Heart left ventricle (tissue), 13 donors: ENCODE measurements around the gene RFX6.

ENCODE experiments used
- CTCF ChIP-seq, 12 donors: fragments of 200-600 bp; sonication (generic) in 4 of 12; IDR thresholded peaks; one replicate each; pipeline versions ENCODE4 v1.5.0 to v1.8.0; 2018 to 2022; ENCODE audit warnings: antibody characterized with exemption in 12 of 12, mild to moderate bottlenecking in 5 of 12
- POLR2A ChIP-seq, 2 donors: fragments of 450-650 bp; IDR thresholded peaks; one replicate each; pipeline ENCODE4 v1.6.1; 2017; ENCODE audit warnings: antibody characterized with exemption in 2 of 2, mild to moderate bottlenecking in 2 of 2, moderate library complexity in 2 of 2
- donor health status: ischemic (EF 13 %, LVEDD 7.1; RV severe dilation, severe dysfunction).
- donor health status: DM: no; HTN: yes; CAD: no.
- donor health status: DM: no; HTN: no; CAD: no.
- donor health status: ischemic (EF 25% LVEDD 6.9; RV normal size, moderate dysfunction).
- donor health status: ischemic (EF 25% LVEDD 5.7; RV mildly dilated, moderate dysfunction).
- donor health status: ischemic (EF 35%, LVEDD 5.7; RV mildly dilated, moderate dysfunction).
- donor health status: nonischemic (EF 11% LVEDD 7.7; RV severe dilation, severe dysfunction).
- donor health status: DM: yes; HTN: yes; CAD: no.
- donor health status: PGD.
- donor health status: ischemic (EF 29% LVEDD 5.4; RV normal size, mild dysfunction).
- donor health status: nonischemic (EF 23%, LVEDD 6.1; RV moderate dilation, normal function).

GRCh38 chr6:116928677-116929076 is 51.6 kb downstream of the RFX6 start:
- TF ChIP-seq POLR2A (IDR thresholded peaks at IDR 0.05) (no peak), CTCF (IDR thresholded peaks at IDR 0.05) (no peak)
